CD4-positive, alpha-beta T cell (primary cell): ENCODE data around the gene TMED8. TPM values are rescaled to one million over a fixed set of nuclear protein-coding genes. Genes with fewer than 3 reads are reported as not detected.
A peak's percentile ranks its signal among the peaks of the same experiment; 100 is the strongest.

ENCODE experiments used
- ATAC-seq: fragments of 200-7000 bp; cut with Tn5 transposase; one replicate; pipeline ENCODE4 v1.10.0; 2022; ENCODE audit warnings: mild to moderate bottlenecking; ENCODE audit not compliant: poor library complexity
- CTCF ChIA-PET: fragments of 350-600 bp; sonication (Branson Sonifier 250); formaldehyde crosslinking; loops from one replicate; lab custom pipeline; 2021; ENCODE audit warnings: antibody characterized with exemption, inconsistent platforms; lab: Charles Lee
- POLR2A ChIA-PET: fragments of 350-600 bp; sonication (Branson Sonifier 250); formaldehyde crosslinking; loops from one replicate; lab custom pipeline; 2021; ENCODE audit warnings: antibody characterized with exemption, inconsistent platforms; lab: Charles Lee
- DNase-seq, 14 experiments: peaks; one replicate each; pipeline ENCODE4 v3.0.0-alpha.2; 2013 to 2020; ENCODE audit warnings: mixed read lengths in 2 of 14
- H3K27ac ChIP-seq, 2 donors: one replicate each; pipeline versions ENCODE4 v1.5.1 to v1.7.0; 2013; ENCODE audit warnings: low read length in 2 of 2, low read depth in 1 of 2, mild to moderate bottlenecking in 1 of 2
- H3K27me3 ChIP-seq, 2 experiments: 1 replicate in 1 of 2; 2 replicates in 1 of 2; pipeline versions ENCODE4 v1.6.1 to v1.7.0; 2013; ENCODE audit warnings: low read length in 2 of 2, control low read depth in 1 of 2, mild to moderate bottlenecking in 1 of 2, moderate library complexity in 1 of 2; ENCODE audit not compliant: insufficient read depth in 2 of 2, control insufficient read depth in 1 of 2
- H3K36me3 ChIP-seq: one replicate; pipeline ENCODE4 v1.6.1; 2013; ENCODE audit warnings: low read length, control low read depth; ENCODE audit not compliant: insufficient read depth
- H3K4me1 ChIP-seq: one replicate; pipeline ENCODE4 v1.6.1; 2013; ENCODE audit warnings: low read length, control low read depth; ENCODE audit not compliant: insufficient read depth
- H3K4me3 ChIP-seq: one replicate; pipeline ENCODE4 v1.5.1; 2013; ENCODE audit warnings: mild to moderate bottlenecking, low read length, moderate library complexity
- H3K9me3 ChIP-seq, 2 experiments: 1 replicate in 1 of 2; 2 replicates in 1 of 2; pipeline versions ENCODE4 v1.6.1 to v1.7.0; 2013; ENCODE audit warnings: low read length in 2 of 2, mild to moderate bottlenecking in 2 of 2, control low read depth in 1 of 2, moderate library complexity in 1 of 2; ENCODE audit not compliant: control insufficient read depth in 1 of 2, insufficient read depth in 1 of 2
- H3K27ac Mint-ChIP-seq: one replicate; pipeline ENCODE4 v1.8.0; 2020; ENCODE audit warnings: mixed read lengths
- H3K27me3 Mint-ChIP-seq: one replicate; pipeline ENCODE4 v1.8.0; 2021; ENCODE audit warnings: mixed read lengths
- H3K36me3 Mint-ChIP-seq: one replicate; pipeline ENCODE4 v1.8.0; 2021; ENCODE audit warnings: low read depth, mixed read lengths
- H3K4me1 Mint-ChIP-seq: one replicate; pipeline ENCODE4 v1.8.0; 2021; ENCODE audit warnings: low read depth, mixed read lengths
- H3K4me3 Mint-ChIP-seq: one replicate; pipeline ENCODE4 v1.8.0; 2020; ENCODE audit warnings: mild to moderate bottlenecking, mixed read lengths
- H3K9me3 Mint-ChIP-seq: one replicate; pipeline ENCODE4 v1.8.0; 2020; ENCODE audit warnings: mixed read lengths
- intact Hi-C, 2 experiments: fragments of 100-400 bp; cut with DNase I in 1 of 2; cut with micrococcal nuclease in 1 of 2; formaldehyde crosslinking; loops; one replicate each; pipeline versions ENCODE4 v1.15.1 to v1.9.0; 2023 to 2025; cut with DNase I, micrococcal nuclease
- polyA plus RNA-seq, 2 donors: library from polyadenylated mRNA; unstranded; fragments of 120-200 nt; gene quantifications; one replicate each; pipeline ENCODE4 v1.2.1, GENCODE V29; 2013
- total RNA-seq, 174 experiments: library from RNA in 2 of 174; stranded (reverse) in 2 of 174; gene quantifications; one replicate each; pipeline ENCODE4 v1.2.3 and lab custom pipeline; 2021 to 2026
- TF ChIP-seq, protein P1 (sequence below): fragments of 200-600 bp; IDR thresholded peaks from one replicate; pipeline ENCODE4 v1.8.0; 2022; ENCODE audit warnings: antibody characterized with exemption, mild to moderate bottlenecking

The TMED8 gene, protein sequence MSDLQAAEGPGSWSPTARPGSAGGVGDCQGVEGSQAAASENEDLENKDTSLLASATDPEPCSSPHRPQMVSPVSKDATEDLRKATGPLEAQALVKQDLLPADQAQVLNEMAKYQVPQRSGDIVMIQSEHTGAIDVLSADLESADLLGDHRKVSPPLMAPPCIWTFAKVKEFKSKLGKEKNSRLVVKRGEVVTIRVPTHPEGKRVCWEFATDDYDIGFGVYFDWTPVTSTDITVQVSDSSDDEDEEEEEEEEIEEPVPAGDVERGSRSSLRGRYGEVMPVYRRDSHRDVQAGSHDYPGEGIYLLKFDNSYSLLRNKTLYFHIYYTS
- total RNA-seq = 1 to 10 TPM; 4.9 to 5.1 TPM
- polyA plus RNA-seq (2013, experiment 1 of 2) = 10.2 TPM
- 11.6 TPM for polyA plus RNA-seq (2013, experiment 2 of 2)
- total RNA-seq (lab: John Stamatoyannopoulos, UW) = 18.4 to 157 (median 49.0) reads per million in 172 experiments

DNA sequence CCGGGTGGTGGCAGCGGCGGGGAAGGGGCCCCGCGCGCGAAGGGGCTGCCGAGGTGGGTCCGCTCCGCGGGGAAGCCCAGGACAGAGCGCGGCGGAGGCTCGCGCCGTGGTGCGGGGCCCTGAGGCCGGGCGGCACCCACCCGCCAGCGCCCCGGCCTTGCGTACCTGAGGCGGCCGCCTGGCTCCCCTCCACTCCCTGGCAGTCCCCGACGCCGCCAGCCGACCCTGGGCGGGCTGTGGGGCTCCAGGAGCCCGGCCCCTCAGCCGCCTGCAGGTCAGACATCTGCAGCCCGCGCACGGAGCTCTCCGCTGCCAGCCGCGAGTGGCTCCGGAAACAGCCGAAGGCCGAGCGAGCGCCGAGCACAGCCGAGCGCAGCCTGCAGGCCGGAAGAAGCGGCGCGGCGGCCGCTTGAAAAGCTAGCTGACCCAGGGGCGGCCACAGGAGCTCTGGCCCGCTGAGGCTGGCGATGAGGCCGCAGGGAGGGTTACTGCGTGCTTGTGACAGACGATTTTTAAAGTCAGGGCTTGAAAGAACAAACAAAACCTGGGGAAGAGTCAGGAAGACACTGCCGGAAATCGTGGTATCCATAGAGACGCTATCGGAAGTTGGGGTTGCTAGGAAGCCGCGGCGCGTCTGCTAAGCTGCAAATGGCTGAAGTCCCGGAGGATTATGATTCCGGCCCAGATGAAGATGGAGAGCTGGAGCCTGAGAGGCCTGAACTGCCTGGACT lies at the start of gene TMED8, which contains the start of gene SAMD15:
Gene TMED8 (minus strand): TSS at position 324 of the 731 bp plus-strand sequence. CDS start 41 bp downstream, at position 283.
Gene SAMD15 (plus strand): TSS at position 609 of the 731 bp plus-strand sequence. CDS start 40 bp downstream, at position 649.
- peak; percentile 61 to 93 (median 79) for DNase-seq
- H3K27me3 ChIP-seq = no peaks in the 10 kb centered on the region
- H3K4me3 ChIP-seq = peak within 1 kb of the TSS; percentile 78
- Mint-ChIP-seq H3K27me3 (no peaks in the 10 kb centered on the region), H3K27ac (peak within 1 kb of the TSS; percentile 74), H3K36me3 (peaks cover 7% of the 10 kb centered on the region), H3K4me3 (peak within 1 kb of the TSS; percentile 95), H3K4me1 (peaks cover 41% of the 10 kb centered on the region), H3K9me3 (no peaks in the 10 kb centered on the region)
- H3K36me3 ChIP-seq = no peaks in the 10 kb centered on the region
- peak; percentile 96 for ATAC-seq
- H3K9me3 ChIP-seq = no peaks in the 10 kb centered on the region
- ChIA-PET POLR2A (interaction anchor here (0.7 to 1.9 kb wide), 10 partner anchors 11 to 564 kb away, joined by 3 to 30 read pairs (median 4); partner anchors contain the start of genes AHSA1, ALKBH1, ANGEL1 and GSTZ1), CTCF (interaction anchor here (1.0 to 1.9 kb wide), 3 partner anchors 56 to 277 kb away, joined by 4 to 6 read pairs (median 4); partner anchors contain the start of genes GSTZ1 and POMT2)
- H3K27ac ChIP-seq = peak within 1 kb of the TSS; percentile 67 to 89
- H3K4me1 ChIP-seq = peaks cover 21% of the 10 kb centered on the region
- intact Hi-C loops = loop anchor here (1.0 to 10.0 kb wide), 8 partner anchors 56 to 565 kb away; partner anchors contain the start of genes VIPAS39 (in 2 of the 2), ALKBH1 (in 1 of the 2), ANGEL1 (in 1 of the 2) and CIPC (in 1 of the 2)
- TF ChIP-seq, protein P1, sequence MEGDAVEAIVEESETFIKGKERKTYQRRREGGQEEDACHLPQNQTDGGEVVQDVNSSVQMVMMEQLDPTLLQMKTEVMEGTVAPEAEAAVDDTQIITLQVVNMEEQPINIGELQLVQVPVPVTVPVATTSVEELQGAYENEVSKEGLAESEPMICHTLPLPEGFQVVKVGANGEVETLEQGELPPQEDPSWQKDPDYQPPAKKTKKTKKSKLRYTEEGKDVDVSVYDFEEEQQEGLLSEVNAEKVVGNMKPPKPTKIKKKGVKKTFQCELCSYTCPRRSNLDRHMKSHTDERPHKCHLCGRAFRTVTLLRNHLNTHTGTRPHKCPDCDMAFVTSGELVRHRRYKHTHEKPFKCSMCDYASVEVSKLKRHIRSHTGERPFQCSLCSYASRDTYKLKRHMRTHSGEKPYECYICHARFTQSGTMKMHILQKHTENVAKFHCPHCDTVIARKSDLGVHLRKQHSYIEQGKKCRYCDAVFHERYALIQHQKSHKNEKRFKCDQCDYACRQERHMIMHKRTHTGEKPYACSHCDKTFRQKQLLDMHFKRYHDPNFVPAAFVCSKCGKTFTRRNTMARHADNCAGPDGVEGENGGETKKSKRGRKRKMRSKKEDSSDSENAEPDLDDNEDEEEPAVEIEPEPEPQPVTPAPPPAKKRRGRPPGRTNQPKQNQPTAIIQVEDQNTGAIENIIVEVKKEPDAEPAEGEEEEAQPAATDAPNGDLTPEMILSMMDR = no peak

DNA sequence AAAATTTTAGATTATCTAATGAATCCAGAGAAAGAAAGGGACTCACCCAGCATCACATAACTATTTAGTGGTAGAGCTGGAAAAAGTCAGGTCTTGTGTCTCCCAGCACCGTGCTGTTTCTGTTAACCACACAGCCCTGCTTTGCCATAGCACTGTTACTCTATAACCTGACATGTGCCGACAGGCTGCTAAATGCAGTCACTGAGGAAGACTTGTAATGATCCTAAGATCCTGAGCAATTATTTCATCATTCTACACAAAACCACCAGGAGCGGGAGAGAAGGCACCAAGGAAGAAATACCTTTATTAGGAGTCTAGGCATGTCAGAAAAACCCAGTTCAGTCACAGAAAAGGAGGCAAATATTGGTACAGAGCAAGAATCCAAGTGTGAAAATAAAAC lies 49.5 kb upstream of the TMED8 start:
- Histone ChIP-seq H3K4me3 (no peak overlapping the region), H3K9me3 (no peaks in the 10 kb centered on the region), H3K36me3 (peaks cover 83% of the 10 kb centered on the region), H3K27me3 (no peaks in the 10 kb centered on the region), H3K4me1 (no peaks in the 10 kb centered on the region), H3K27ac (no peak overlapping the region)
- Mint-ChIP-seq H3K9me3 (peaks cover 3% of the 10 kb centered on the region), H3K36me3 (peaks cover 96% of the 10 kb centered on the region), H3K27ac (no peak overlapping the region), H3K4me1 (no peaks in the 10 kb centered on the region), H3K27me3 (no peaks in the 10 kb centered on the region), H3K4me3 (no peak overlapping the region)
- ChIA-PET POLR2A (no interaction called here), CTCF (interaction anchor here (0.5 kb wide), 1 partner anchor 103 kb away, joined by 3 read pairs; no protein-coding TSS in a partner anchor)
- DNase-seq (no peak), ATAC-seq (no peak)
- intact Hi-C loops = no loop called here
- TF ChIP-seq, protein P1 = no peak

DNA sequence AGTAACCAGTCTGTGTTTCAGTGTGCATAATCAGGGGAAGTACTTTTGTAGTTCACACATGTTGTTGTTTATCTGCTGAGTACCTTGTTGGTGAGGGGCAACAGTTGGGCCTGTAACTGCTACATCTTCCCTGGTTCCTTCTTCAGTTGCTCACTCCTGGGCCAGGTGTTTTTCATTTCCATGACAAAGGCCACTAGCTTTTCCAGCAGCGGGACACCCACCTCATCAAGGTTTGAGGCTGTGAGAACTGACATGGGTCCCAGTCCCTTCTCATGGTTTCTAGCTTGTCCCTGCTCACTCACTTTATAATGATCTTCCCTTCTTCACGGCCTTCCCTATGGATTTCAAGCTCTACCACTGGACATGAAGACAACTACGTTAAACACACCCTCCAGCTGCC lies 48.0 kb upstream of the TMED8 start:
- H3K27ac ChIP-seq = no peak overlapping the region
- ChIA-PET POLR2A (no interaction called here), CTCF (no interaction called here)
- intact Hi-C loops = no loop called here
- no peak overlapping the region for H3K27ac Mint-ChIP-seq
- peaks cover 0 to 5% of the 10 kb centered on the region in 2 experiments for H3K9me3 ChIP-seq
- no peaks in the 10 kb centered on the region for H3K27me3 ChIP-seq
- no peaks in the 10 kb centered on the region for H3K27me3 Mint-ChIP-seq
- H3K4me3 ChIP-seq = no peak overlapping the region
- H3K36me3 Mint-ChIP-seq = peaks cover 97% of the 10 kb centered on the region
- H3K4me1 ChIP-seq = no peaks in the 10 kb centered on the region
- H3K4me3 Mint-ChIP-seq = no peak overlapping the region
- peaks cover 7% of the 10 kb centered on the region for H3K9me3 Mint-ChIP-seq
- TF ChIP-seq, protein P1 = no peak
- peaks cover 71% of the 10 kb centered on the region for H3K36me3 ChIP-seq
- H3K4me1 Mint-ChIP-seq = no peaks in the 10 kb centered on the region
- DNase-seq = no peak
- ATAC-seq = no peak
